ENCODE measurements around the gene DRD1.
"Not testable (repeated sequence)": the region's sequence is repeated elsewhere in the genome, so short reads cannot be mapped to it uniquely, and the experiment has no call there.

Gene DRD1

DNA sequence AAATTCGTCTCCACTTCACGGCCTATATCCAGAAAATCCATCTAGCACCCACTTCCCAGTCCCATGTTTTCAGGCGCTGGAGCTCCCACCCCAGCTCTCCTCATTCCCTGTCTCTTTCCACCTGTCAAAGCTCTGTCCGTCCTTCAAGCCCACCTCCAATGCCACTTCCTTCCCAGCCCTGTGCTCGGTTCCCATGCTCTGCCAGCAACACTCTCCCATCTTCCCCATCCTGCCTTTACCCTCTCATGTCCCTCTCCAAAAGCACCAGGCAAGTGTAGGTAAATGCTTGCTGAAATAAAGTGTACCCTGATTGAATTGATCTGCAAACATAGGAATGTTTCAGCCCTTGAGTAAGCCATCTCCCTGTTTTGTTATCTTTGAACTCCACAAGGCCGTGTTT lies 9.2 kb downstream of the DRD1 start:
- peaks cover 24% of the 10 kb centered on the region for H3K27me3 Mint-ChIP-seq
- no peaks in the 10 kb centered on the region for H3K9me3 Mint-ChIP-seq
- H3K36me3 Mint-ChIP-seq, result no peaks in the 10 kb centered on the region
- no peak for DNase-seq
- H3K4me3 Mint-ChIP-seq, result no peak overlapping the region
- H3K4me1 Mint-ChIP-seq, result no peaks in the 10 kb centered on the region
- no peak overlapping the region for H3K27ac Mint-ChIP-seq
- CTCF ChIA-PET, result no interaction called here

DNA sequence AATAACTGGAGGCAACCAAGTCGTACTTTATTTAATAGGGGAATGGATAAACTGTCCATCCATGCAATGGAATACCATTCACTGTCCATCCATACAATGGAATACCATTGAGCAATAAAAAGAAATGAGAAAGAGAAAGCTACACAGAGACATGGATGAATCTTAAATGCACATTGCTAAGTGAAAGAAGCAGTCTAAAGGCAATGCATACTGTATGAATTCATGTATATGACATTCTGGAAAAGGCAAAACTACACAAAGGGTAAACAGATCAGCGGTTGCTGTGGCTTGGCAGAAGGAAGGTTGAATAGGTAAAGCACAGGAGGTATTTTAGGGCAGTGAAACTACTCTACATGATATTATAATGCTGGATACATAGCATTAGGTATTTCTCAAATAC lies 16.2 kb downstream of the DRD1 start:
- CTCF ChIA-PET, result no interaction called here
- H3K36me3 Mint-ChIP-seq, result no peaks in the 10 kb centered on the region
- H3K27ac Mint-ChIP-seq, result no peak overlapping the region
- no peak overlapping the region for H3K4me3 Mint-ChIP-seq
- no peaks in the 10 kb centered on the region for H3K9me3 Mint-ChIP-seq
- DNase-seq, result no peak
- no peaks in the 10 kb centered on the region for H3K27me3 Mint-ChIP-seq
- no peaks in the 10 kb centered on the region for H3K4me1 Mint-ChIP-seq

DNA sequence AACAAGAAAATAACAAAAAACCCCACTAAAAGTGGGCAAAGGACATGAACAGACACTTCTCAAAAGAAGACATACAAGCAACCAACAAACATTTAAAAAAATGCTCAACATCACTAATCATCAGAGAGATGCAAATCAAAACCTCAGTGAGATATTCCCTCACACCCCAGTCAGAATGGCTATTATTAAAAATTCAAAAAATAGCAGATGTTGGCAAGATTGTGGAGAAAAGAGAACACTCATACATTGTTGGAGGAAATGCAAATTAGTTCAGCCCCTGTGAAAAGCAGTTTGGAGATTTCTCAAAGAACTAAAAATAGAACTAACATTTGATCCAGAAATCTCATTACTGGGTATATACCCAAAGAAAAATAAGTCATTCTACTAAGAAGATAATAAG lies 19.4 kb downstream of the DRD1 start:
- H3K9me3 Mint-ChIP-seq, H3K27ac Mint-ChIP-seq, H3K4me1 Mint-ChIP-seq, CTCF ChIA-PET, H3K27me3 Mint-ChIP-seq, DNase-seq, H3K36me3 Mint-ChIP-seq, H3K4me3 Mint-ChIP-seq: not testable (repeated sequence)

DNA sequence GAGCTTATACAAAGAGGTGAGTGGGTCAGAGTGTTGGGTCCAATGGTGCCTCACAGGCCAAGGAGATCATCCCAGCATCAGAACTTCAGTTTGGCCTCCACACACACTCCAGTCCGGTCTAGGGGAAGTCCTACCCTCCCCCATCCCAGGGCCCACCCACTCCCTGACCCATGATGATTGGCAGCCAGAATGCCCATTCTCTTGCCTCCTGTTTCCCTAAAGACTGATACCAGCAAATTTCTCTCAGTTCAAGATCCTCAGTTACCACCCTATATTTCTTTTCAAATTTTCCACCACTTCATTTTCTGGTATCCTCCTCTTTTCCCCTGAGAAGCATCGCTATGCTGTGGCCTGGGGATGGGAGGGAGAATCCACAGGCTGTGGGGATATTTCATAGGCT lies 21.9 kb downstream of the DRD1 start:
- Mint-ChIP-seq H3K36me3 (no peaks in the 10 kb centered on the region), H3K27me3 (peaks cover 10% of the 10 kb centered on the region), H3K4me1 (no peaks in the 10 kb centered on the region), H3K27ac (no peak overlapping the region), H3K9me3 (no peaks in the 10 kb centered on the region), H3K4me3 (no peak overlapping the region)
- CTCF ChIA-PET, result no interaction called here
- no peak for DNase-seq

DNA sequence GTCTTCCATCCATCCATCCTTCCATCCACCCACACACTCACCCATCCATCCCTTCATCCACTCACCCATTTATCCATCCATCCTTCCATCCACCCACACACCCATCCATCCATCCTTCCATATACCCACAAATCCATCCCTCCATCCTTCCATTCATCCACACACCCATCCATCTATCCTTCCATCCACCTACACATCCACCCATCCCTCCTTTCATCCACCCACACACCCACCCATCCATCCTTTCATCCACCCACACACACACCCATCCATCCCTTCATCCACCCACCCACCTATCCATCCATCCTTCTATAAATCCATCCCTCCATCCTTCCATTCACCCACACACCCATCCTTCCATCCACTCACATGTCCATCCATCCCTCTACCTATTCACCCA lies 23.6 kb downstream of the DRD1 start:
- CTCF ChIA-PET, result no interaction called here
- no peak for DNase-seq
- H3K27me3 Mint-ChIP-seq, result peaks cover 10% of the 10 kb centered on the region
- no peaks in the 10 kb centered on the region for H3K36me3 Mint-ChIP-seq
- no peak overlapping the region for H3K27ac Mint-ChIP-seq
- no peak overlapping the region for H3K4me3 Mint-ChIP-seq
- H3K9me3 Mint-ChIP-seq, result no peaks in the 10 kb centered on the region
- H3K4me1 Mint-ChIP-seq, result no peaks in the 10 kb centered on the region

DNA sequence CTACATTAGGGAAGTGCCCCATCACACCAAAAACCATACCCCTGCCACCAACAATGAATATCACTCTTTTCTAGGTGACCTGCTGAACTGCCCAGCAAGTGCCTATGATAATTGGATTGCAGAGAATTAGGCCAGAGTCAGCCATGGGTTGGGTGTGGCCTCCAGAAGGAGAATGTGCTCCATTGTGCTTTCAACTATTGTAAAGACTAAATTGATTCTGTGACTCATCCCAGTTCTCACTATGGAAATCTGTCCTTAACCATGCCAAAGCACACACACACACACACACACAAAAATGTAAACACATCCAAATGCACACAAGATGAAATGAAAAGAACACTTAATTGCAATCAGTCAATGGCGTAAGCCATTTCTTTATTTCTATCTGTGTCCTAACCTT lies 25.7 kb downstream of the DRD1 start:
- Mint-ChIP-seq H3K36me3 (no peaks in the 10 kb centered on the region), H3K4me1 (no peaks in the 10 kb centered on the region), H3K9me3 (no peaks in the 10 kb centered on the region), H3K4me3 (no peak overlapping the region), H3K27ac (no peak overlapping the region), H3K27me3 (peaks cover 10% of the 10 kb centered on the region)
- no peak for DNase-seq
- CTCF ChIA-PET, result no interaction called here

DNA sequence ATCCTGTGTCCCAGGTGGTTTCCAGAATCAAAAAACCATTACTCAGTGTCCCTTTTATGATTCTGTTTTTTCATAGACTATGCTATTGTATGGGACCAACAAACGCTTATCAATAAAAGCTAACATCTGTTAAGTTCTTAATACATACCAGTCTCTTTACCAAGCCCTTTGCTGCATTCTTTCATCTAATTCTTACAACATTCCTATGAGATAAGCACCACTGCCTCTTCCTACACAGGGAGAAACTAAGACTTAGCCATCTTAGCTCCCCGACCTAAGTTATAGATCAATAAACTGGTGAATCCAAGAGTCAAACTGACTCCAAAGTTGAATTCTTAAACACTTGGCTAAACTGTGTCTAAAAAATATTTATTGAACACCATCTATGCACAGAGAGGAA lies 26.6 kb downstream of the DRD1 start:
- no peaks in the 10 kb centered on the region for H3K9me3 Mint-ChIP-seq
- no peak overlapping the region for H3K4me3 Mint-ChIP-seq
- no peak overlapping the region for H3K27ac Mint-ChIP-seq
- H3K36me3 Mint-ChIP-seq, result no peaks in the 10 kb centered on the region
- DNase-seq, result no peak
- peaks cover 15% of the 10 kb centered on the region for H3K27me3 Mint-ChIP-seq
- no peaks in the 10 kb centered on the region for H3K4me1 Mint-ChIP-seq
- CTCF ChIA-PET, result no interaction called here

DNA sequence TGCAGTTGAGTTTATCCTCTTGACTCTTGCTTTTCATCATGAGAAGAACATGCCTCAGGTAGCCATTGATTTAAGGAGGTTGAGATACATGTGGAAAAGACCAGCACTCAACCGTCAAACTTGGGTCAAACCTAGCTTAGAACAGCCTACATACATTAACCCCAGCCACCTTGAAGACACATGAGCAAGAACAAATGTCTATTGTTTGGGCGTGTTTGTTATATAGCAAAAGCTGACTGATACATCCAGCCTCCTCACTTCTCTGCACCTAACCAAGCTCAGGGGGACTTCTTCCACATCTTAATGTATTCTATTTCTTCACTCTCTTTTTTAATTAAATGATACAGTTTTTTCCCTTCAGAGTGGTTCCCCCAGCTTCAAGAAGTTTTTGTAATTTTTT lies 28.7 kb downstream of the DRD1 start:
- Mint-ChIP-seq H3K27me3 (peaks cover 14% of the 10 kb centered on the region), H3K4me3 (no peak overlapping the region), H3K36me3 (no peaks in the 10 kb centered on the region)

DNA sequence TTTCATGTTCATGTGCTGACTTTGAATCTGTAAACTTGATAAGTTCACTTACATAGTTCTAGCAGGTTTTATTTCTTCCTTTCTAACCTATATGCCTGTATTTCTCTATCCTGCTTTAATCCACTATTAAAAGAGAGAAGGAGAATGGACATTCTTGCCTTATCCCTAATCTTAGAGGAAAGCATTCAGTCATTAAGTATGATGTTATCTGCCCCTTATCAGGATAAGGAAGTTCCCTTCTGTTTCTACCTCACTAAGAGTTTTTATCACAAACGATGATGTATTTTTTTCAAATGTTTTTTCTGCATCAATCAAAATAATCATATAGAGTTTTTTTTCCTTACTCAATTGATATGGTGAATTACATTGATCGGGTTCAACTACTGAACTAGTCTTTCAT lies 33.1 kb downstream of the DRD1 start:
- H3K4me3 Mint-ChIP-seq, result no peak overlapping the region
- H3K27me3 Mint-ChIP-seq, result peaks cover 9% of the 10 kb centered on the region
- no peaks in the 10 kb centered on the region for H3K4me1 Mint-ChIP-seq
- CTCF ChIA-PET, result no interaction called here
- DNase-seq, result no peak
- no peaks in the 10 kb centered on the region for H3K36me3 Mint-ChIP-seq
- no peak overlapping the region for H3K27ac Mint-ChIP-seq
- H3K9me3 Mint-ChIP-seq, result no peaks in the 10 kb centered on the region

More for the DNA sequence above, 28.7 kb downstream of the DRD1 start:
- no peaks in the 10 kb centered on the region for H3K4me1 Mint-ChIP-seq
- H3K9me3 Mint-ChIP-seq, result no peaks in the 10 kb centered on the region
- CTCF ChIA-PET, result no interaction called here
- DNase-seq, result no peak
- H3K27ac Mint-ChIP-seq, result no peak overlapping the region

DNA sequence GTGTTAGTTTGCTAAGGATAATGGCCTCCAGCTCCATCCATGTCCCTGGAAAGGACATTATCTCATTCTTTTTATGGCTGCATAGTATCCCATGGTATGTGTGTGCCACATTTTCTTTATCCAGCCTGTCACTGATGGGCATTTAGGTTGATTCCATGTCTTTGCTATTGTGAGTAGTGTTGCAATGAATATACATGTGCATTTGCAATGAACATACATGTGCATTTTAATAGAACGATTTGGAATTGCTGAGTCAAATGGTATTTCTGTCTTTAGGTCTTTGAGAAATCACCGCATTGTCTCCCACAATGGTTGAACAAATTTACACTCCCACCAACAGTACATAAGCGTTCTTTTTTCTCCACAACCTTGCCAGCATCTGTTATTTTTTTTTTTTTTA lies 37.7 kb downstream of the DRD1 start:
- peaks cover 7% of the 10 kb centered on the region for H3K27me3 Mint-ChIP-seq
- H3K27ac Mint-ChIP-seq, result no peak overlapping the region
- H3K4me3 Mint-ChIP-seq, result no peak overlapping the region
- H3K36me3 Mint-ChIP-seq, result no peaks in the 10 kb centered on the region
- no peak for DNase-seq
- H3K9me3 Mint-ChIP-seq, result no peaks in the 10 kb centered on the region
- H3K4me1 Mint-ChIP-seq, result no peaks in the 10 kb centered on the region
- CTCF ChIA-PET, result no interaction called here

DNA sequence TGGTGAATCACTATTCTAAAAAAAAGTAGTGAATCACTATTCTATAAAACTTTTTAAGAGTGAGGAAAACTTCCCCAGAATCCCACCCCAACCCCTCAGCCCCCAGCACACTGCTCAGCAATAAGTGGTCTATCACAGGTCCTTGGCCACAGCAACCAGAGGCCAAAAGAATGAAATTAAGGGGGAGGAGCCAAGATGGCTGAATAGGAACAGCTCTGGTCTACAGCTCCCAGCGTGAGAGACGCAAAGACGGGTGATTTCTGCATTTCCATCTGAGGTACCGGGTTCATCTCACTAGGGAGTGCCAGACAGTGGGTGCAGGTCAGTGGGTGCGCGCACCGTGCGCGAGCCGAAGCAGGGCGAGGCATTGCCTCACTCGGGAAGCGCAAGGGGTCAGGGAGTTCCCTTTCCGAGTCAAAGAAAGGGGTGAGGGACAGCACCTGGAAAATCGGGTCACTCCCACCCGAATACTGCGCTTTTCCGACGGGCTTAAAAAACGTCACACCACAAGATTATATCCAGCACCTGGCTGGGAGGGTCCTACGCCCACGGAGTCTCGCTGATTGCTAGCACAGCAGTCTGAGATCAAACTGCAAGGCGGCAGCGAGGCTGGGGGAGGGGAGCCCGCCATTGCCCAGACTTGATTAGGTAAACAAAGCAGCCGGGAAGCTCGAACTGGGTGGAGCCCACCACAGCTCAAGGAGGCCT lies 46.2 kb downstream of the DRD1 start:
- H3K27ac Mint-ChIP-seq, H3K4me1 Mint-ChIP-seq, H3K9me3 Mint-ChIP-seq, CTCF ChIA-PET, DNase-seq, H3K36me3 Mint-ChIP-seq, H3K4me3 Mint-ChIP-seq: not testable (repeated sequence)
- peaks cover 11% of the 10 kb centered on the region for H3K27me3 Mint-ChIP-seq

DNA sequence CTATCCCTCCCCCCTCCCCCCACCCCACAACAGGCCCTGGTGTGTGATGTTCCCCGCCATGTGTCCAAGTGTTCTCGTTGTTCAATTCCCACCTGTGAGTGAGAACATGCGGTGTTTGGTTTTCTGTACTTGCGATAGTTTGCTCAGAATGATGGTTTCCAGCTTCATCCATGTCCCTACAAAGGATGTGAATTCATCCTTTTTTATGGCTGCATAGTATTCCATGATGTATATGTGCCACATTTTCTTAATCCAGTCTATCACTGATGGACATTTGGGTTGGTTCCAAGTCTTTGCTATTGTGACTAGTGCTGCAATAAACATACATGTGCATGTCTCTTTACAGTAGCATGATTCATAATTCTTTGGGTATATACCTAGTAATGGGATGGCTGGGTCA lies 48.6 kb downstream of the DRD1 start:
- H3K4me3 Mint-ChIP-seq, CTCF ChIA-PET: not testable (repeated sequence)
- H3K27me3 Mint-ChIP-seq, result peaks cover 11% of the 10 kb centered on the region

DNA sequence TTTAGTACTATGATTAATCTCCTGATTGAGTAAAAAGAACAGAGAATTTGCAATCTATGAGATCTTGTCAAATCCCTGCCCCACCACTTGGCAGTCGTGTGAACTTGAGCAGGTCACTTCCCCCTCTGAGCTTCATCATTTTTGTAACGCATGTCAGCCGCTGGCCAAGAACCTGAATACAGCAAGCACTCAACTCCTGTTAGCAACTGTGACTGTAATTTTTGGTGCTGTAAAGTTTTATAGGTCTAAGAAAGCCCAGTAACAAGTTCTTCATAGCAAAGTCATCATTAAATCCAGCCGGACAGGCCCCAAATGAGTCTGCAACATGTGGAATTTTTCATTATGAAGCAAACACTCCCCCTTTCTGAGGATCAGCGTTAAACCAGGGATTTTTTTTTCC lies 49.4 kb downstream of the DRD1 start:
- CTCF ChIA-PET, result no interaction called here
- peaks cover 11% of the 10 kb centered on the region for H3K27me3 Mint-ChIP-seq
- H3K4me1 Mint-ChIP-seq, result no peaks in the 10 kb centered on the region
- H3K9me3 Mint-ChIP-seq, result no peaks in the 10 kb centered on the region
- no peaks in the 10 kb centered on the region for H3K36me3 Mint-ChIP-seq
- no peak overlapping the region for H3K27ac Mint-ChIP-seq
- no peak for DNase-seq
- no peak overlapping the region for H3K4me3 Mint-ChIP-seq

More for the DNA sequence above, 48.6 kb downstream of the DRD1 start:
- H3K9me3 Mint-ChIP-seq, DNase-seq, H3K36me3 Mint-ChIP-seq, H3K4me1 Mint-ChIP-seq, H3K27ac Mint-ChIP-seq: not testable (repeated sequence)

DNA sequence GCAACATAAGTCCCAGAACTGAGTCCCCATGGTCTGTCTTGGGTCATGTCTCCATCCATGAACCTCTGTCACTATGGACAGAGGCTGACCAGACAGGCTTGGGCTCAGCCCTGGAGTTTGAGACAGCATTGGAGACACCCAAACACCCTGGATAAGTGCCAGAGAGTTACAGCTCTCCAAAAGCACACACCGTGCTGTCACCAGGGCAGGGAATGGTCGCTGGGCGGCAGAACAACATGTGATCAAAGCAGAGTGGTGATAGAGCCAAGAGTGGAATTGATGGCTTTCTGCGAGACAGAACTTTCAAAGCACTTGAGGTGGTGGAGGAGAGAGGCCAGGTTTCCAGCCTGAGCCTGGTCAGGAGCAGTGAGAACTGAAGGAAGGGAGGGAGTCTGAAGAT lies 50.1 kb downstream of the DRD1 start:
- DNase-seq, result no peak
- Mint-ChIP-seq H3K4me1 (no peaks in the 10 kb centered on the region), H3K27ac (no peak overlapping the region)

DNA sequence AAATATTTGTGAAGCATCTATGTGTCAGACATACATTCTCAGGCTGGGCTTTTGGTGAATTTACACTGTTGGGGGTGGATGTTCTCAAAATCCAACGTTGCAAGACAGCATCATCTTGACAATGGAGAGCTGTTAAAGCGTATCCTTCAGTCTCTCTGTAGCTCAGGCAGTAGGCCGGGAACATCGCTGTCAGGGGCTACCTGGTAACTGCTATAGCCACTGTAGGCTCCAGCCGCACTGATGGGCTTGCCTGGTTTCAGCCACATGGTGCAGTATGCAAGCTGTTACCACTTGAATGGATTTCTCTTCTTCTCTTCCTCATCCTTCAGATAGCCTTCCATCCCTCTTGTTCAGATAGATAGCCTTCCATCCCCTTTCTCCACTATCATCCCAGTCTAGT lies 51.7 kb downstream of the DRD1 start:
- Mint-ChIP-seq H3K27ac (no peak overlapping the region), H3K4me3 (no peak overlapping the region)

More for the DNA sequence above, 50.1 kb downstream of the DRD1 start:
- CTCF ChIA-PET, result no interaction called here
- Mint-ChIP-seq H3K4me3 (no peak overlapping the region), H3K9me3 (no peaks in the 10 kb centered on the region), H3K27me3 (peaks cover 11% of the 10 kb centered on the region), H3K36me3 (no peaks in the 10 kb centered on the region)

More for the DNA sequence above, 51.7 kb downstream of the DRD1 start:
- CTCF ChIA-PET, result interaction anchor here (0.6 kb wide), 1 partner anchor 308 kb away, joined by 4 read pairs; no protein-coding TSS in a partner anchor
- DNase-seq, result no peak
- Mint-ChIP-seq H3K9me3 (no peaks in the 10 kb centered on the region), H3K4me1 (no peaks in the 10 kb centered on the region), H3K36me3 (no peaks in the 10 kb centered on the region), H3K27me3 (peaks cover 13% of the 10 kb centered on the region)
